GM18517 (cell line): Measurements from ENCODE around the gene CACNB4.

Source experiments
- ATAC-seq: cut with Tn5 transposase; IDR thresholded peaks from one replicate; pipeline ENCODE4 v1.9.1; 2021; ENCODE audit warnings: mild to moderate bottlenecking, moderate library complexity; ENCODE audit not compliant: unreplicated experiment

Gene CACNB4

DNA sequence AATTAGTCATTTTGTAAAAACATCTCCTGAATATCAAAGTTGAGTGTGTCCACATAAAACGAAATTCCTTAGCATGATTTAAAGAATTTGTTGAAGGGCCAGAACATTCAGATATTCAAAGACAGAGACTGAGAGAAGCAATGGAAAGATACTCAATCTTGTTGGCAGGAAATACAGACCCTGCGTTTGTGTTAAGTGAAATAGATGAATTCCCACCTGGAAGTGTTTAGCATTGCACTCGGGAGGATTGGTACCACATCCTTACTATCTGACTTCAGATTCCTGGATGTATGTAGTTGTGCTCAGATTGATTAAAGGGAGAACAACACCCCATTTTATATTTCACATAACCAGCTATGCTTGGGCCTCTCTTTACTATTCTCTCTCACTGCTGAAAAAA is 260.9 kb downstream of the CACNB4 start:
- ATAC-seq, result no peak

DNA sequence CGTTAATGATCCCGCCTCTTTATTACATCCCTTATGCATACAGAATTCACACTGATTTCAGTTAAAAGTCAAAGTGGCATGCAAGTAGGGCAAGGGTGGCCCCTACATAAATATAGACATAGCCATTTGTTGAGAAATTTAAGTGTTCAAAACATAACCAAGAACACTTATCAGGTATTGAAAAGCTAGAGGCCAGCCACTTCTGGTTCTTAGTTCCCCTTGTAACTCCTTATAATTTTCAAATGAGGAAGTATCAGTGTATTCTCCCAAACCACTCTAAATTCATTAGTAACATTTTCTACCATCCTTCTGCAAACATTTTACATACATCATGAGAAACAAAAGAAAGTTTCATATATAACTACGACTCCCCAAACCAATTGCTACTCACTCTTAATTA is 264.9 kb downstream of the CACNB4 start:
- no peak for ATAC-seq

DNA sequence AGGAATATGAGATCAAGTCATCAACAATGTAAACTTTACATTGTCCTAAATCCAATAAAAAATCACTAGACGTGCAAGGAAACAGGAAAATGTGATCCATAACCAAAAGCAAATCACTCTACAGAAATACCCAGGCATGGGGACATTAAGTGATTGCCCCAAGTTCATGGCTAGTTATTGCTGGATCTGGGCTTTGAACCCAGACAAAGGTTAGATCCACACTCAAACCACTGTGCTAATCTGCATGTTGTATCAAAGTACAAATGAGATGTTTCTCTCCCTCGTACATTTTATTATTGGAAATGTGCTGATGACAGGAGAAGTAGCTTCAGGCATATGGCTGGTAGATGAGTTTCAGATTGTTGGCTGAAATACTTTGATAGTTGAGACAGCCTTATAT is 267.9 kb downstream of the CACNB4 start:
- no peak for ATAC-seq

DNA sequence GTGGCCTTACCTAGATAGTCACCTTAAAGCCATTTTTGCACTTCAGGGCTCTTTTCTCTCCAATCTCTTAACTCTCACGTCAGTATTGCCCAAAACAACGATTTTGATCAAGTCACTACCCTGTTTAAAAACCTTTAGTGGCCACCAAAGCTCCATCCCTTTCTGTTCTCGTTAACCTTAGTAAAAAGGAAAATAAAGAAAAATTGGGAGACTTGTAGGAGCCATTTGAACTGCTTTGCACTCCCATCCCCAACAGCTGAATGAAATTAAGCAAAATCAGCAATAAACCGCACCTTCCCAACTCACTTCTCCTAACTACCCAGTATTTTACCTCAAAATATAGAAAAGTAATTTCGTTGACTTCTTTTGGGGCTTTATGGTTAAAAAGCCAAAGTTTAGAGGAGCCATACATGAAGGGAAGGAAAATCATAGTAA is 269.9 kb downstream of the CACNB4 start:
- no peak for ATAC-seq

DNA sequence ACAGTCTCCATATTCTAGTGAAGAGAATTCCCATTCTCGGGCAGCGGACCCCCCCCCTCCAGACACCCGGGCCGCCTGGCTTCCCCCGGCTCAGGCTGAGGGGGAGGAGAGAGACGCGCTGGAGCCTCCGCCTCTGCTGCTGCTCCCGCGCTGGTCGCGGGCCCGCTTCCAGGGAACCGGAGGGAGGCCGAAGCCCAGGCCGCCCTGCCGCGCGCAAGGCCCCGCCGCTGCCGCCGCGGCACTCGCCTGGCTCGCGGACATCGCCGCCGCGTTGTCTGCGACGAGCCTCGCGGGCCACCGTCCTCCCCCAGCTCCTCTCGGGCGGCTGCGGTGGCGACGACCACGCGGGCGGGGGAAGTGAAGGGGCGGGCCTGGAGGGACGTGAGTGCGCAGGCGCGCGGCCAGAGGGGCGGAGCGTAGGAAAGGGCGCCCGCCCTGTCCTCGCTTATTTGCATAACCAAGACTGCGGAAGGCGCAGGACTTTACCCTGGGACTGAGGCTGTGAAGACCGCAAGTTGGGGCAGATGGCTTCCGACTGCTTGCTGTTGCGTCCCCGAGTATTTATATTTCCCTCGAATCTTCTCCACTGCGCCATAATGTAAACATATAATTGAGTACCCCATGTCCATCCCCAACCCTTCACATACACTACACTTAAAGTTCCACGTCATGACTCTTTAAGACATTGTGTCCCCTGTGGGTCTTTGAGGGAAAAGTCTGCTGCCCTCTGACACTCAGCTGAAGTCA is 270.5 kb downstream of the CACNB4 start, which contains the start of gene ARL5A:
ARL5A (minus strand) TSS at position 279 of the 747 bp plus-strand sequence; CDS start at position 34, 245 bp downstream.
- ATAC-seq, result peak; percentile 97

DNA sequence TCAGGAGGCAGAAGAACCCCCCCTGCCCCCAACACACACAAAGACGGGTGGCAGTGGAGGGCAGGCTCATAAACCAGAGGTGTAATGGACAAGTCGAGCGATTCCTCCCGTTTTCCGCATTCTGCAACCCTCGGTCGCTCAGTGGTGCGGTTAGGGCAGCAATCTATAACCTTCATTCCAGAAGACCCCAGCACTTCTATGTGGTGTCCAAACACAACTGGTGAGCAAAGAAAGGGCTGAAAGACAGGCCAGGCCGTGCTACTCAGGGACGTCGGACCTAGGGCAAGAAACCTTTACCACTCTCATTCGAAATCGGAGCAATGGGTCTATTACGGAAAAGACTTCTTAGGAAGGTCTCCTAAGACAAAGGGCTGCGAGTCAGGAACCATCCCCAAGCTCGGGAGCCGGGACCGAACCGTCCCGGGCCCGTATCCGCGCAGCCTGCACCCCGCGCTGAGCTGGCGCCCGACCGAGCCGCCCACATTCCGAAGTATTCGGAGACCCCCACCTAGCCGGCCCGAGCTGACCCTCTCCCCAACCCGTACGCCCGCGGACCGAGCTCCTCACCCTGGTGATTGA is 271.2 kb downstream of the CACNB4 start:
- ATAC-seq, result peak; percentile 9

DNA sequence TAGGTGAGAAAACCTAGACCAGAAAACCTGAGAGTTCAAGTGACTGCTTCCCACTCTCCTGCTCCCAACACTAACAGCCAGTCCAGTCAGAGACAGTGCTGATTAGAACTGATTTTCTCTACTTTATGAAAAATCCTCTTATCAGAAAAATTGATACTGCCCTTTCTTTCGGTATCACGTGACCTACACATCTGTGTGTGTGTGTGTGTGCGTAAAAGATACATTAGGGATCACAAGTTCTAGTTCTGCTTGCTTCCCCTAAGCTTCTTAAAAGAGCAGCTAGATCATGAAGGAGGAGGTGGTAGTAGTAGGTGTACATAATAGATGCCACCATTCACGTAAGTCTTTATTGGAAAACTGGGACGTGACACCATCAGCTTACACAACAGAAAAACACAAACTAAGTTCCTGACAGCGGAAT is 272.1 kb downstream of the CACNB4 start:
- ATAC-seq, result no peak

DNA sequence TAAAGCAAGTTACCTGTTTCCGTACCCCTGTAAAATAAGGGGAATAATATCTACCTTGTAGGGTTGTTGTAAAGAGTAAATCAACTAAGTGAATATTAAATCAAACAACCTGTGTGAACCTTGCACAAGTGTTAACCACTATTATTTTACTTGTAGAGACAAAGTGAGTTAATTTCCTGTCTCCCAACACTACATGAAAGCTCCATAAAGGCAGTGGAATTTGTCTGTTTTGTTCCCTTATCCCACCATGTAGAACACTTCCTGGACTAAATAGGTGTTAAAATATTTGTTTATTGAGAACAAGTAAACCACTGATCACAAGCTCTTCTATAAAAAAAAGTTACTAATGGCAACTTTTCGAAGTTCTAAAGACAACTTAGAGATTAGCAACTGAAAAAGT is 274.0 kb downstream of the CACNB4 start:
- ATAC-seq, result no peak

DNA sequence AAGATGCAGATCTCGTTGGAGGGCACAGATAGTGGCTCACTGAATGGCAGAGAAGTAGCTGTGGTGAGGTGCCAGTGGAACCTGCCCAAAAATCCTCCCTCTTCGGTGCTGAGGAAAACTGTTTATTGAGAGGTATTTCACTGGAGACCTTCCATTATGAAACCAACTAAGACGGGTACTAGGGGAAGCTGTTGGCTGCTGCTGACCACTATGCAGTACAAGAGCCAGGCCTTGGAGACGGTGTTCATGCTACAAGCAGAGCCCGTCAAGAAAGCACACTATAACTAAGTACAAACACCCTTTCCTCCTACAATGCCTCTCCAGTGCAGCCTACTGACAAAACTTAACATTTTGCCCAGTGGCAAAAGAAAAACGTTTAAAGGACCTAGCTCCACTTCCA is 275.2 kb downstream of the CACNB4 start:
- ATAC-seq, result no peak

DNA sequence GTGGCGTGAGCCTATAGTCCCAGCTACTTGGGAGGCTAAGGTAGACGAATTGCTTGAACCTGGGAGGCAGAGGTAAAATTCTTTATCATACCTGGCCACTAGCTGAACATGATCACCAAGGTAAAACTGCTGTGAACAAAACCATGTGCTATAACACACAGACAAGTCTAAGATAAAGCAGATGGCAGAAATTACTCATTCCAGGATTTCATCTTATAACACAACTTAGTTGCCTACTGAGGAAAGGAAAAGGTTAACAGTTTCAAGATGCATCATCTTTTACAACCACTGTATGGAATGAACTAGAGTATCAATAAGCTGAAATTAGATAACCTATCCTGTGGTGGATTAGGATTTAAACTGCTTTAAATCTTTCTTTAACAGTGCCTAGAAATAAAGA is 278.9 kb downstream of the CACNB4 start:
- ATAC-seq, result peak; percentile 77

DNA sequence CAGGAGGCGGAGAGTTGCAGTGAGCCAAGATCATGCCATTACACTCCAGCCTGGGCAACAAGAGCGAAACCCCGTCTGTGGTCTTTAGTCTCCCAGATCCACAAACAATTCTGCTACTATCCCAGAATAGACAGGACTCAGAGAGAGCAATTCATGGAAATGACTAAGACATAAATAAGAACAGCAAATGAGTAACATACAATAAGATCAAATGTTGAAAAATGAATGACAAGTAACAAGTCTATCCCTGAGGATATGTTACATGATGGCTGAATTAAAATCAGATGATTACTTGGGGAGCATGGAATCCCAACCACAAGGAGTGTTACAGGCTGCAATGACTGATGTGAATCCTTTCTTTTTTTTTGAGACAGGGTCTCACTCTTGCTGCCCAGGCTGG is 280.9 kb downstream of the CACNB4 start:
- ATAC-seq, result no peak

DNA sequence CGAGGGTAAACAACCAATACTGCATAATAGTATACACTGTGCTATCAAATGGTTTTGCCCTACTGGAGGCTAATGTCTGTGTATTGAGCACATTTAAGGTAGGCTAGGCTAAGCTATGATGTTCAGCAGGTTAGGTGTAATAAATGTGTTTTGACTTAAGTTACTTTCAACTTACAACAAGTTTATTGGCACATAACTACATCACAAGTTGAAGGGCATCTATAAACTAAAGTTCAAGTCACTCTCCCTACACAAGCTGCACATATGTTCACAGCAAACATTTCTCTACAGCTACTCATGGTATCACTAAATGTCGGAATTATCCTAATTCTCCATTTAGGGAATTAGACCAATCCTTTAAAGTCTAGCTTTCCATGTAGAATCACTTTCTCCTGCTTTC is 282.0 kb downstream of the CACNB4 start:
- ATAC-seq, result no peak

DNA sequence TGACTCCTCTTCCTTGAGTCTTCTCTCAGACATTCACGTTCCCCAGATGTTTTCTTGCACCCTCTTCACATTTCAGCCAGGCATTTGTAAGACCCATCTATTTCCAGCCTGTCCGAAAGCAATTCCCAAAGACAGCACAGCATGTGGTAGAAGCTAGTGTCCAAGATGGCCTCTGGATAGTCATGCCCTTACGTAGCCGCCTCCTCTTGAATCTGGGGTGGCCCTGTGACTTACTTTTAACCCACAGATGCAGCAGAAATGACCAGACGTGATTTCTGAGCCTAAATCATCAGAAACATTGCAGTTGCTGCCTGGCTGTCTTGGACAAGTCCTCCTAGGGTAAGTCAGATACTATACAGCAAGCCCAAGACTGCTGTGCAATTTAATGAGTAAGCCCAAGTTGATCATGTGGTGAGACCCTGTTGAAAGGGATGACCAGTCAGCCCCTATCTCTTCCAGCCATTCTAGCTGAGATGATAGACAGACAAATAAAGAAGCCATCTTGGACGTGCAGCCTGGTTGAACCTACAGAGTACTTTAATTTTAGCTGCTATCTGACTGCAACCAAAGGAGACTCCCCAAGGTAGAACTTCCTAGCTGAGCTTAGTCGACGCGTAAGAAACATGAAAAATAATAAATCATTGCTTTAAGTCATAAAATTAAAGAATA is 282.9 kb downstream of the CACNB4 start:
- ATAC-seq, result no peak

DNA sequence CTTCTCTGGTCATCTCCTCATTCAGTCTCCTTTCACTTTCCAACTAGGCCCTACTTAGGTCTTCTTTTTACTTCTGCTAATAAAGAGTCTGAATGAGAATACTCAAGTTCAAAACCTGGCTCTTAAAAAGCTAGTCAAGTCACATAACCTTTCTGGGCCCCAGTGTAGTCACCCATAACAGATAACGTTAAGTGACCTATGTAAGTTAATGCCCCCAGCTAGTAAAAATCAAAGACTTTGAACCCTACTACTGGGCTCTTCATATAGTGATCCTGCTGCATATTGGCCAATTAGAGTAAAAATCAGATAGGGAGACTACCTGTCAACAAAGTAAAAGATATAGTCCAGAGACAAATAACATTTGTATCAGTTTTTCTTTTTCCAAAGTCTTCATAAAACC is 288.4 kb downstream of the CACNB4 start:
- ATAC-seq, result no peak

DNA sequence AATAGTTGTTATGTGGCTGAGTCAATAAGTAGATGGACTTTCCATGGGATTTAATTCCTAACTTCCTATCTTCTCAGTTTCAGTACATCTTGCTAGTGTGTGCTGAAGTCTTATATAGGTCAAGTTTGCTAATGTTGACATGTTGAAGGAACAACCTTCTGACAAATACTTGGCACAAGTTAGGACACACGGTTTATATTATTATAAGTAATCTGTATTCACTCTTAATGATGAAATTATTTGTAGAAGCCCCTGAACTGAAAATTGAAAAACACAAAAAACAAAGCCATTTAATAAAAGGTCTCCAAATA is 289.8 kb downstream of the CACNB4 start:
- no peak for ATAC-seq

DNA sequence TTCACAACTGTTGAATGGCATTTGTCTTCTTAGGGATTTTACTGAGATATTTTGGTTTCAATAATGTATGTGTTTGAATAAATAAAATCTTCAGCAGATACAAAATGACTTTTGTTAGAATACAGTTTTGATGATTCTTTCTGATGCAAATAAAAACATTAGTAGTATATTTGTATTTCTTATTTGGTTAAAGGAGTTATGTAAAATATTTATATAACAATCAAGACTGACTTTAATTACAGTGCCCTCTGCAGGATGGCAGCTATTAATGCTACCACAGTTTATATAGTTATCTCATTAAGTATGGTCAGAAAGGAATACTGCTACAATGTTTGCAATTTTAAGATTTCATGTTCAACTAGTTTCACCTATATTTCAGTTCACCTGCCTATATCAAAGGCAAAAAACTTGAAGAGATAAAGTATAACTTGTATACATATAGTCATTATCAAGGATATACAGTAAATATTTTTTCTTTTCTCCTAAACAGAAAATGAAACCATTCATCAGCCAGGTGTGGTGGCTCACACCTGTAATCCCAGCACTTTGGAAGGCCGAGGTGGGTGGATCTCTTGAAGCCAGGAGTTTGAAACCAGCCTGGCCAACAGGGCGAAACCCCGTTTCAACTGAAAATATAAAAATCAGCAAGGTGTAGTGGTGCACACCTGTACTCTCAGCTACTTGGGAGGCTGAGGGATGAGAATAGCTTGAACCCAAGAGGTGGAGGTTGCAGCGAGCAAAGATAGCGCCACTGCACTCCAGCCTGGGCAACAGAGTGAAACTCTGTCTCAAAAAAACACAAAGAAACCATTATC is 290.4 kb downstream of the CACNB4 start:
- peak; percentile 60 for ATAC-seq

DNA sequence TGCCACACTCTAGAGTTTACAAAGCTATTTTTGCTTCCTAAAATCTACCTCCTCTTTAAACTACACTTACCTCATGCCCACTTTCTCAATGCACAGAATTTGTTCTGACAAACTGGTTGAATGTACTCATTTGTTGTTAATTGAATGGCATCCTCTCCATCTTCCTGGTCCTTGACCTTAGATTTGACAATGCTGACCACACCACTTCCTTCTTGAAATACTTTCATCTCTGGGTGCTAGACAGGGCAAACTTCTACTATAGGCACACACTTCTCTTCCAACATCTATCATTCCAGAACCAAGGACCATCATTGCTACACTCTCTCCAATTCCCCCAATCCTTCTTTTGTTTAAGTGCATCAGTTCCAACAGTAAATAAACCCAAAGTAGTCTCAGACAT is 292.9 kb downstream of the CACNB4 start:
- ATAC-seq, result no peak

DNA sequence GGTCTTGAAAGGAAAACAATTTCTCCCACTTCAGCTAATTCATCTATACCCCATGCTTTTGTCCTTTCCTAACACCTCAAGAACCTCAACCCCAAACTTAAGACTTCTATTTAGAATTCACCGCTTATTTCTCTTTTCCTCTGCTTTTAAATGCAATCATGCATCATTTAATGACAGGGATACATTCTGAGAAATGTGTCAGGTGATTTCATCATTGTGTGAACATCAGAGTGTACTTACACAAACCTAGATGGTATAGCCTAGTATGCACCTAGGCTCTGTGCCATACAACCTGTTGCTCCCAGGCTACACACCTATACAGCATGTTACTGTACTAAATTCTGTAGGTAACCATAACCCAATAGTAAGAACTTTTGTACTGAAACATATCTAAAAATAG is 293.5 kb downstream of the CACNB4 start:
- ATAC-seq, result no peak

DNA sequence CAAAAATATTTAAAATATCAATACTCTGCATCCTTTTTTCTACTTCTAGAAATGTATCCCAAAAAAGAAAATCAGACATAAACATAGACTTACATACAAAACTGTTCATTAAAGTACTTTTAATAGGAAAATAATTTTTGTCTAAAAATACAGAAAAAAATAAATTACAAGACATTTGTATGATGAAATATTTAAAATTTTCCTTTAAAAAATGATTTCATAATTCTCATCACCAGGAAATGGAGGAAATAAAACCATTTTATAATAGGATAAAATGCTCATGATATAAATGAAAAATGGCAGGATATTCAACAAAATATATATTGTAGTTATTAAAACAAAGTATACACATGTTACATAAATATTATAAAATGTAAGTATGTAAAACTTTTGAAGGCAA is 295.0 kb downstream of the CACNB4 start:
- no peak for ATAC-seq

DNA sequence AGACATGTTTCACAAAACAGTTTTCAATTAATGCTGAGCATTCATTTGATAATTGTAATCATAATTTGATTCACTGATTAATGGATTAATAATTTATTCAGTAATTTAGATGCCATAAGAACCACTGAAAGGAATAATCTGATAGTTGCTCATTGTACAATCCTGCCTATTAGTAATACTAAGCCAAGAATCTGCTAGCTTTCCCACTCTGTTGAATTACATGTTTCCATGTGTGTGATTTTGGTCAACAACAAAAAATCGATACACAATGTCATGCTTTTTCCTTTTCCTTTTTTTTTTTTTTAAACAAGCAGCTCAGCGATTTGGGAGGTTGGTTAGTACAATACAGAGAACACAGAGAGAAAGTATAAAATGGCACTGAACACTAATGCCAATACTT is 296.5 kb downstream of the CACNB4 start:
- no peak for ATAC-seq

DNA sequence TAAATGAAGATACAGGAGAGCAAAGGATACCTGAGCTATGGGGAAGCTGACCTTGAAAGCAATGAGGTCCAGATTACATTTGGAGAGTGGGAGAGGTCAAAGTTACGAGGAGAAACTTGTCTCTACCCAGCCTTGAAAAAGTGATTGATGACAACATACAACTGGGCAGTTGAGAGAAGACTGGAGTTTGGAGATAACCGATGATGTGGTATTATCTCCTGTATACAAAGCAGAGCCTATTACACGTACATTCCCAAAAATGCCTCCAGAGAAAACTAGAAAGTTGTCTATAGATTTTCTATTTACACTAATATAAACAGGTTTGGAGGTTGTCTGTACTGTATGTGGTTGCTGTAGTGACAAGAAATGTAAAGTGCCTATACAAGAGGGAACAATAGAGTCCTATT is 299.0 kb downstream of the CACNB4 start:
- no peak for ATAC-seq
